Pancreas (tissue), 10 donors: ENCODE measurements around the gene SLC25A25. TPM values are rescaled to one million over a fixed set of nuclear protein-coding genes. Genes with fewer than 3 reads are reported as not detected.
A peak's percentile ranks its signal among the peaks of the same experiment; 100 is the strongest.
"Not testable (repeated sequence)": the region's sequence is repeated elsewhere in the genome, so short reads cannot be mapped to it uniquely, and the experiment has no call there.

Source experiments
- ATAC-seq, 4 donors: fragments of 200-7000 bp; cut with Tn5 transposase; one replicate each; pipeline versions ENCODE4 v1.8.0 to v1.9.1; 2020; ENCODE audit warnings: mild to moderate bottlenecking in 4 of 4, moderate library complexity in 4 of 4
- DNase-seq, 6 donors: peaks; one replicate each; pipeline ENCODE4 v3.0.0-alpha.2; 2020
- FAIRE-seq: peaks from 2 replicates; lab custom pipeline; 2012; peaks lifted over from hg19 to GRCh38; lab: Jason Lieb, UNC
- H3K27ac ChIP-seq, 4 donors: fragments of 200-600 bp; sonication (generic); 1 replicate in 3 of 4; 2 replicates in 1 of 4; pipeline versions ENCODE4 v1.5.0 to v1.8.0; 2020
- H3K27me3 ChIP-seq, 4 donors: fragments of 200-600 bp; one replicate each; pipeline ENCODE4 v1.8.0; 2021
- H3K36me3 ChIP-seq, 3 donors: fragments of 200-600 bp; sonication (generic) in 1 of 3; one replicate each; pipeline versions ENCODE4 v1.5.0 to v1.8.0; 2020 to 2021
- H3K4me1 ChIP-seq, 3 donors: fragments of 200-600 bp; one replicate each; pipeline ENCODE4 v1.8.0; 2021
- H3K4me3 ChIP-seq, 4 donors: fragments of 200-600 bp; sonication (generic) in 2 of 4; one replicate each; pipeline versions ENCODE4 v1.5.0 to v1.8.0; 2020 to 2021
- H3K9me3 ChIP-seq, 4 donors: fragments of 200-600 bp; one replicate each; pipeline ENCODE4 v1.8.0; 2021
- WGBS, 2 donors: extraction: QIAGEN DNeasy Blood & Tissue Kit; methylation state at CpG; one replicate each; pipeline ENCODE4 v1.1.7; 2013; 5-methylcytosine and 5-hydroxymethylcytosine counted together
- intact Hi-C, 3 donors: fragments of 100-400 bp; cut with DNase I; formaldehyde crosslinking; loops; one replicate each; pipeline versions ENCODE4 v1.11.1 to v1.14.2; 2022
- polyA plus RNA-seq, 2 donors: library from polyadenylated mRNA; stranded (reverse); fragments of 200-250 nt; gene quantifications; one replicate each; pipeline ENCODE4 v1.2.3, GENCODE V29; 2013
- total RNA-seq, 6 donors: library from RNA; stranded (reverse); fragmentation: NEBNext Ultra II Directional in 4 of 6; extraction: Animal tissue kit (Norgen Biotek cat#: 25700) in 4 of 6; gene quantifications; one replicate each; pipeline versions ENCODE4 v1.2.1 to v1.2.4, GENCODE V29; 2021 to 2023
- TF ChIP-seq, protein P1 (sequence below), 4 donors: fragments of 200-600 bp; sonication (generic) in 3 of 4; IDR thresholded peaks; one replicate each; pipeline versions ENCODE4 v1.5.0 to v1.8.0; 2021; ENCODE audit warnings: antibody characterized with exemption in 4 of 4
- donor health status: healthy with polysubstance abuse.
- donor health status: DM: no; HTN: no; CAD: no; lungs with moderate emphysema.
- donor health status: DM: no; HTN: no; CAD: no.
- donor health status: control.
- donor health status: control.
- donor health status: Bipolar disorder and iron deficiency.
- donor health status: DM: yes; HTN: yes; CAD: no.
- donor health status: DM: no; HTN: no; CAD: no.
- donor health status: DM: no; HTN: no; CAD: no.
- donor health status: DM: yes; HTN: yes; CAD: no.

The SLC25A25 gene
- total RNA-seq (100 to 1,000 TPM in 1 of 6 donors, 10 to 100 TPM in 3, 1 to 10 TPM in 2; 6.8 to 134 (median 12.6) TPM), polyA plus RNA-seq (10 to 100 TPM; 73.6 to 82.8 TPM)

DNA sequence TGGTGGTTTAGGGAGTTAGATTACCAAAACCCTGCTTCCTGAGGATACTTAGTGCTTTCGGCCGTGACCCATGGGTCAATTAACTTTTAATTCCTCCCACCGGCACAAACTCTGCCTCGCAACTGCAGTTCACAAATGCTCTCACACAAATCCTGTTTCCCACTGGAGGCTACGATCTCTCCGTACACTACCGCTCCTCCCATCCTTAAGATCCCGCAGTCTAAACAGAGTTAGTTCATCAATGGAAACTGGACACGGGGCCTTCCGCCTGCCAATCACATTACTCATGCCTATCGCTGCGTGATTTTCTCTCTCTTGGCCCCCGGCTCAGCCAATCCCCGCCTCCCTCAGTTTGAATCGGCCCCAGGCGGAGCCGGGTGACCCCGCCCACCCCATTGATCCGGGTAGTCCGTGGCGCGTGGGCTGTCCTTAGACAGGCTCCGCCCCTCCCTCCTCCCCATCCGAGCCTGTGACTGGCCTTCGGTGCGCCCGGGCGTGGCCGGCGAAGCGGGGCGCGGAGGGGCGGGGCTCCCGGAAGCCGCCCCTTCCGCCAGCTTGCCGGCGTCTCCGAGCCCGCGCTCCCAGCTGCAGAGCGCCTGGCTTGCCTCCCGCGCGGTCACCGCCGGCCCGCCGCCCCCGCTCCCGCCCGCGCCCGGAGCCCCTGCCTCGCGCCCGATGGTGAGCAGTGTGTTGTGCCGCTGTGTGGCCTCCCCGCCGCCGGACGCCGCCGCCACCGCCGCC is at the start of gene SLC25A25:
SLC25A25 (plus strand) TSS at position 588 of the 741 bp plus-strand sequence; CDS start at position 676, 88 bp downstream.
- H3K27ac ChIP-seq = peak within 1 kb of the TSS; percentile 95 to 98 (median 96)
- no peaks in the 10 kb centered on the region for H3K27me3 ChIP-seq
- ATAC-seq (peak; percentile 89 to 94 (median 90)), DNase-seq (peak; percentile 99 to 100 (median 100)), FAIRE-seq (no peak)
- intact Hi-C loops = no loop called here
- H3K9me3 ChIP-seq = no peaks in the 10 kb centered on the region
- WGBS, 2 donors = 0% methylated on average over 54 to 67 of the region's 67 CpGs
- H3K4me3 ChIP-seq = peak within 1 kb of the TSS; percentile 64 to 97 (median 96)
- H3K36me3 ChIP-seq = peaks cover 0 to 6% (median 0%) of the 10 kb centered on the region in 3 donors
- H3K4me1 ChIP-seq = peaks cover 22 to 34% (median 24%) of the 10 kb centered on the region in 3 donors
- TF ChIP-seq, protein P1, sequence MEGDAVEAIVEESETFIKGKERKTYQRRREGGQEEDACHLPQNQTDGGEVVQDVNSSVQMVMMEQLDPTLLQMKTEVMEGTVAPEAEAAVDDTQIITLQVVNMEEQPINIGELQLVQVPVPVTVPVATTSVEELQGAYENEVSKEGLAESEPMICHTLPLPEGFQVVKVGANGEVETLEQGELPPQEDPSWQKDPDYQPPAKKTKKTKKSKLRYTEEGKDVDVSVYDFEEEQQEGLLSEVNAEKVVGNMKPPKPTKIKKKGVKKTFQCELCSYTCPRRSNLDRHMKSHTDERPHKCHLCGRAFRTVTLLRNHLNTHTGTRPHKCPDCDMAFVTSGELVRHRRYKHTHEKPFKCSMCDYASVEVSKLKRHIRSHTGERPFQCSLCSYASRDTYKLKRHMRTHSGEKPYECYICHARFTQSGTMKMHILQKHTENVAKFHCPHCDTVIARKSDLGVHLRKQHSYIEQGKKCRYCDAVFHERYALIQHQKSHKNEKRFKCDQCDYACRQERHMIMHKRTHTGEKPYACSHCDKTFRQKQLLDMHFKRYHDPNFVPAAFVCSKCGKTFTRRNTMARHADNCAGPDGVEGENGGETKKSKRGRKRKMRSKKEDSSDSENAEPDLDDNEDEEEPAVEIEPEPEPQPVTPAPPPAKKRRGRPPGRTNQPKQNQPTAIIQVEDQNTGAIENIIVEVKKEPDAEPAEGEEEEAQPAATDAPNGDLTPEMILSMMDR (IDR thresholded peaks at IDR 0.05) = no peak

DNA sequence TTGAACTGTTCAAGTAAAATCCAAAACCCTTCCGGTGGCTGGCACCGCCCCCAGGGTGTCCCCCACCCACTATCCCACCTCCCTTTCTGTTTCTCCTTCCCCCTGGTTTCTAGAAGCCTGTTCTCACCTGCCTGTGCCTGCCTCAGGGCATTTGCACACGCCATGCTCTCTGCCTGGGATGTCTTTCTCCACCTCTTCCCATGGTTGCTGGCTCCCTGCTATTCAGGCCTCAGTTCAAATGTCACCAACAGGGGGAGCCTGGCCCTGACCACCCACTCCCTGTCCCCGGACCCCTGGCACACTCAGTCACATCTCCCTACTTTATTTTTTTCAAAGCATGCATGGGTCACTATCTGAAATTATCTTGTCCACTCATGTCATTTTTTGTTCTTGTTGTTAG is 47.3 kb upstream of the SLC25A25 start:
- Histone ChIP-seq H3K4me3 (no peak overlapping the region), H3K27ac (no peak overlapping the region), H3K4me1 (peaks cover 0 to 3% (median 0%) of the 10 kb centered on the region in 3 donors), H3K27me3 (no peaks in the 10 kb centered on the region), H3K36me3 (no peaks in the 10 kb centered on the region), H3K9me3 (no peaks in the 10 kb centered on the region)
- ATAC-seq (no peak), FAIRE-seq (no peak), DNase-seq (no peak)
- intact Hi-C loops = no loop called here
- TF ChIP-seq, protein P1 (IDR thresholded peaks at IDR 0.05) = no peak
- WGBS, 2 donors = 91 to 94% methylated on average over 4 of the region's 4 CpGs

DNA sequence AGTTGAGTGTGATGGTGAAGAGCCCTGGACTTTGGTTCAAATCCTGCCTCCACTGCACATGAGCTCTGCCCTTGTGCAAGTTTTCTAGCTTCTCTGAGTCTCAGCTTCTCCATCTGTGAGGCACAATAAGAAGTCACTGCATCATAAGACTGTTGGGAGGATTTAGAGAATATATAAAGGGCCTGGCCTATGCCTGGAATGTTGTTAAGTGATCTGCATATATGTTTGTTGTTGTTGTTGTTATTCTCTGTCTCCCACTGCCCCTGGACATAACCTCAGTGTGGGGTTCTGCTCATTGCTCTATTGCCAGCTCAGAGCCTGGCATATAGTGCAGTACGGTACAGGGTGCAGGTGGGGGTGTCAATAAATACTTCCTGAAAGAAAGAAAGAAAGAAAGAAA is 46.9 kb upstream of the SLC25A25 start:
- ATAC-seq (no peak), DNase-seq (no peak), FAIRE-seq (no peak)
- WGBS, 2 donors = 0 to 43% methylated on average over 1 of the region's 1 CpG
- intact Hi-C loops = no loop called here
- TF ChIP-seq, protein P1 (IDR thresholded peaks at IDR 0.05) = no peak
- Histone ChIP-seq H3K9me3 (no peaks in the 10 kb centered on the region), H3K27ac (no peak overlapping the region), H3K4me3 (no peak overlapping the region), H3K36me3 (no peaks in the 10 kb centered on the region), H3K27me3 (no peaks in the 10 kb centered on the region), H3K4me1 (peaks cover 0 to 3% (median 0%) of the 10 kb centered on the region in 3 donors)

DNA sequence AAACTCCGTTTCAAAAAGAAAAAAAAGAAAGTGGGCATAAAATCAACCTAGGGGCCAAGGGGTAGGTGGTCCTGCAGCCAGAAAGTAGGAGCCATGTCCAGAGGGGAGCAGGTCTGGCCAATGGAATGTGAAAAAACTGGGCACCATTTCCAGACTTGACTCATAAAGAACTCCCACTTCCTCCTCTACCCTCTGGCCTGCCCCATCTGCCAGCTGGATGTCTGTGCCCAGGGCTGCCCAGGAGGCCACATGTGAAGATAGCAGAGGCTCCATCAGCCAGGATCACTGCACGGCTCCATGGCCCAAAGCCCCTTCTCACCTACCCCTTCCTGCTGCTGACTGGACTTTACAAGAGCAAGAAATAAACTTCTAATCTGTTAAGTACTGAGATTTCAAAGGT is 45.1 kb upstream of the SLC25A25 start:
- intact Hi-C loops = no loop called here
- ATAC-seq = peak in 3 of 4 donors; percentile 17 to 72 (median 50)
- FAIRE-seq = no peak

DNA sequence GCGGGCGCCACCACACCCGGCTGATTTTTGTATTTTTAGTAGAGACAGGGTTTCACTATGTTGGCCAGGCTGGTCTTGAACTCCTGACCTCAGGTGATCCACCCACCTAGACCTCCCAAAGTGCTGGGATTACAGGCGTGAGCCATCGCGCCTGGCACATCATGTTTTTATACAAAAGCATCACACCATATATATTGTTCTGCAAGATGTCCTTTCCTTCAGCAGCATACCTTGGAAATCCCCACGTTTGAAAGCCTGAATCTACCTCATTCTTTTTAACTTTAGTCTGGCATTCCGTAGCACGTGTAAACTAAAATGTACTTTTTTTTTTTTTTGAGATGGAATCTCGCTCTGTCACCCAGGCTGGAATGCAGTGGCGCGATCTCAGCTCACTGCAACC is 44.4 kb upstream of the SLC25A25 start:
- H3K27me3 ChIP-seq, H3K4me3 ChIP-seq, FAIRE-seq, intact Hi-C loops, DNase-seq, H3K27ac ChIP-seq, H3K36me3 ChIP-seq, H3K9me3 ChIP-seq, H3K4me1 ChIP-seq: not testable (repeated sequence)
- 74 to 77% methylated on average over 12 of the region's 12 CpGs for WGBS, 2 donors
- peak in 1 of 4 donors; percentile 26 for ATAC-seq

More for the DNA sequence above, 45.1 kb upstream of the SLC25A25 start:
- TF ChIP-seq, protein P1 (IDR thresholded peaks at IDR 0.05) = no peak
- no peaks in the 10 kb centered on the region for H3K36me3 ChIP-seq
- no peaks in the 10 kb centered on the region for H3K9me3 ChIP-seq
- H3K4me3 ChIP-seq = no peak overlapping the region
- 70% methylated on average over 2 of the region's 2 CpGs for WGBS, 2 donors
- no peaks in the 10 kb centered on the region for H3K27me3 ChIP-seq
- H3K27ac ChIP-seq = no peak overlapping the region
- DNase-seq = no peak
- H3K4me1 ChIP-seq = peaks cover 0 to 3% (median 0%) of the 10 kb centered on the region in 3 donors
